ENCODE measurements around the gene FUT1.
A peak's percentile ranks its signal among the peaks of the same experiment; 100 is the strongest.
"Not testable (repeated sequence)": the region's sequence is repeated elsewhere in the genome, so short reads cannot be mapped to it uniquely, and the experiment has no call there.

FUT1 gene

DNA sequence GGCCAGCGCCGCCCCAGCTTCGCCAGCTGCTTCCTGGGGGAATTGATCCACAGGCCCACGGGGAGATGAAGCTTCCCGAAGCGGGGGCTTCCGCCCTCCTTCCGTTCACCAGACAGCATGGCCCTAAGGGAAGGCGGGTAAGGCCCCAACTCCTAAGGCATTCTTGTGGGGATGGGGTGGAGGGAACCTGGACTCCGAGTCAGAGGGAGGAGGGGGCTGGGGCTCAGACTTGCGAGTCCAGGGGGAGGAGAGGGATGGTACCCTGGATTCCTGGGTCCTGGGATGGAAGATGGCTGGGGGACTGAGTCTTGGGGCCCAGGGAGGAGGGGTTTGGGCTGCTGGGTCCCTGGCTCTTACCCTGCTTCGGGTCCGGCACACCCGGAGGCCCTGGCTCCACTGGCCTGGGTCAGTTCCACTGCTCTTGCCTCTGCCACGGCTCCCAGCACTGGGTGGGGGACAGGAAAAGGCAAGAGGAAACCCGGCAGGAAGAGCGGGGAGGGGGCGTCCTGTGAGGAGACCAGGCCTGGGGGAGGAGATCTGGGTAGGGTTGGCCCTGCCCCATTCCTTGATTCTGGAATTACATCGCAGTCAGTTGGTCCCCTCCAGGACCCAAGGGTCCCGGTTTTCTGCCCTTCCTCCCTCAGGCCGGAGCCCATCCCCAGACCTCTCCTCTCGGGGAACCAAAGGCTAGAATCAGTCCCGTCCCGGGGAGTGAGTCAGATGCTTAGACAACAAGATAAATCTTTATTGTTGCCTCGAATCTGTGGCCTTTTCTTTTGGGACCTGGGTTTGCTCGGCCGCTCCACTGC, 12.1 kb downstream of the FUT1 start, which contains the start of gene RASIP1:
Gene RASIP1, minus strand, starts transcription at position 447 of the 809 bp plus-strand sequence. Its CDS starts 328 bp downstream, at position 119.
- DNase-seq (ENCODE audit: low spot score): no peak

DNA sequence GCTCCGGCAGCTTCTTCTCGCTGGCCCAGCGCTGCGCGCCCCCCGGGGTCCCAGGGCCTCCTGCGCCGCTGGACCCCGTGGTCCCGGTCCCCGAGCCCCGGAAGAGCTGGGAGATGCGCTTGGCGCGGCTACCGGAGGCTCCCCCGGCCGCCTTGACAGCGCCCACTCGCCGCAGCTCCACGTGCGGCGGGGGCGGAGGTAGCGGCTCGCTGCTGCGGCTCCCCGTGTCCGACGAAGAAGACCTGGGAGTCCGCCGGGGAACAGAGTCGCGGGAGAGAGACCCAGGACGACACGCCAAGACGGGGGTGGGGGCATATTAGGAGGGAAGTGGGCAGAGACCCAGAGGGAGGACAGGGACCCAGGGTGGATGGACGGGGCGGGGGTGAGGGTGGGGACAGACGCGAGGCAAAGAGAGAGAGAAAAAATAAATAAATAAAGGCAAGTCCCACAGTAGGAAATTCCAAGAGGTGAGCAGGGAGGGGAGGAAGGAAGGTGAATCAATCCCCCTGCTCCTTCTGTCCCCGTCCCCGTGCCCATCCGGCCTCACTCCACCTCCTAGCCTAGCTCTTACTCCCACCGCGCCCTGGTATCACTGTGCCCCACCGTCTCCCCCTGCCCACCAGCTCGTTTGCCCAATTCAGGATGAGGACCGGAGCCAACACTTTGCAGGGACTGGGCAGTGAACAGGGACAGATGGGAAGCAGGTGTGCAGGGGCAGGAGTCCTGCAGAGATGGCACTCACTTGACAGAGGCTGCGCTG, 12.9 kb downstream of the FUT1 start:
- no peak for DNase-seq (ENCODE audit: low spot score)

DNA sequence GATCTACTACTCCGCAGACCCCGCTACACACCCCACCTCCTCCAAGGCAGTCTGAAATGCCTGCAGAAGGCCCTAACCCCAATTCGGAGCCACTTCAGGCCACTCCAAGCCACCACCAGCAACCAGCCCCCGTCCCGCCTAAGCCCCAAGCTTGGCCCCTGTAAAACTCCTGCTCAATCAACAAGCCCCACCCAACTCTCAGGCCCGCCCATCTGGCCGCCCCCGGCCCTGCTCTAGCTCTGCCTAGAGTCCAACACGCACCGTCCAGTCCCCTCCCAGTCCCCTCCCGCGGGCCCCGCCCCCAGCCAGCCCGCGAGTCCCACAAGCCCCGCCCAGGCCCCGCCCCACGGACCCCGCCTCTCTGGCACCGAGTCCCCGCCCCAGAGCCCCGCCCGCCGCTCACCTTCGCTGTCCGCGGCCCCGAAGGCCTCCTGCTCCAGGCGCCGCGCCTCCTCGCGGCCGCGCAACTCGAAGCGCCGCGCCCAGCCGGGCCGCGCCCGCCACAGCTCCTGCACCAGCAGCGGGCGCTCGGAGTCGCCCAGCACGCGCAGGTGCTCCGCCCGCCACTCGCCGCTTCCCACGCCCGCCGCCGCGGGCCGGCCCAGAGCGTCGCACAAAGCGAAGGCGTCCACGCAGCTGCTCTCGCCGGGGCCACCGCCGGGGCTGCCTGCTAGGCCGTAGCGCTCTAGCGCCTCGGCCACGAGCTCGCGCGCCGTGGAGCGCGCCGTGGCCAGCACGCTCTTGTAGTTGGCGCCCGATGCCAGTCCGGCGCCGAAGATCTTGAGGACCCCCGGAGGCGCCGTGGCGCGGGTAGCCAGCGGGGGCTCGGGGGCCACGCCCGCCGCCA, 13.7 kb downstream of the FUT1 start:
- peak; percentile 94 for DNase-seq (ENCODE audit: low spot score)

DNA sequence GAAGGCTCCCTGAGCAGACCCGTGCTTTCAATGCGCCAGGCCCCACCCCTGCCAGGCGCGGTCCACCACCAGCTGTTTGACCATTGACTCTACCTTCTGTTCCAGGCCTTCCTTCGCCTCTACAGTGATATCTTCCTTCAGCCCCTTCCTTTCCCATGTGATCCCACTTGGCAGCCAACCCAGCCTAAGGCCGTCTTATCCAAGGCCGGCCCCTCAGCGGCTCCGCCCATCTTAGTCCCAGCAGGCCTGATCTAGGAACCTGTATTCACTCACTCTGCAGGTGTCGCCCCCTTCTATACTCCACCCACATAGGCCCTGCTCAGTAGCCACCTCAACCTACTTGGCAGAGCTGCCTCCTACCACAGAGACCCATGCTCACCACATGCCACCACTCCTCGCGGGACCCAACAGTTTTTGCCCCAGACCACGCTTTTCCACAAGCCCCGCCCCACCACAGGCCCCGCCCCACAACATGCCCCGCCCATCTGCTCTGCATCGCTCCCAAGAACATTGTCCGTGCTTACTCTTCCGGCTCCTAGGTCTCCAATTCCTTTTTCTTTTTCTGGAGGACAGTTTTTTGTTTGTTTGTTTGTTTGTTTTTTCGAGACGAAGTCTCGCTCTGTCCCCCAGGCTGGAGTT, 15.0 kb downstream of the FUT1 start:
- no peak for DNase-seq (ENCODE audit: low spot score)

DNA sequence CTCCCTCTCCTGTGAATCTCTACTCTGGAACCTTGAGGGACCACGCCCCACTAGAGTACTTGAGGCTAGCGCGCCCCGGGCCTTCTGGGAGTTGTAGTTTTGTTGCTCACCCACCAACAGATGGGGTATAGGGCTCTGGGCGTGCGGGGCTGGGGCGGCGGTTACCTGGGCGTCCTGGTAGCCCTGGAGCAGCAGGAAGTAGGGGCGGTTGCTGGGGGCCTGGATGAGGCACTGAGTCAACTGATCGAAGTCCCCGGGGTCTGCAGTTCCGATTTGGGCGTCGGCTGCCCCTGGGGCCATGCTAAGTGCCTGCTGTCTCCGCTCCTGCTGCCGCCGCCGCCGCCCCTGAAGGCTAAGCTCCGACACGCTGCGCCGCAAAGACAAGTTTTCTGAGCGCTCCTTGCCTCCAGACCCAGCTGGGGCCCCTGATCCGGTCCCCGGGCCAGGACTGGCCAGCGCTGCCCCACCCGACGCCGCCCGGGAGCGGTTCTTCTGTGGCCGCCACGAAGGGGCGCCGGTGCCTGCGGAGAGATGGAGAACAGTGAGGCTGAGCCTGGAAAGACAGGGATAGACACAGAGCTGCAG, 17.3 kb downstream of the FUT1 start:
- DNase-seq (ENCODE audit: low spot score): peak; percentile 48

DNA sequence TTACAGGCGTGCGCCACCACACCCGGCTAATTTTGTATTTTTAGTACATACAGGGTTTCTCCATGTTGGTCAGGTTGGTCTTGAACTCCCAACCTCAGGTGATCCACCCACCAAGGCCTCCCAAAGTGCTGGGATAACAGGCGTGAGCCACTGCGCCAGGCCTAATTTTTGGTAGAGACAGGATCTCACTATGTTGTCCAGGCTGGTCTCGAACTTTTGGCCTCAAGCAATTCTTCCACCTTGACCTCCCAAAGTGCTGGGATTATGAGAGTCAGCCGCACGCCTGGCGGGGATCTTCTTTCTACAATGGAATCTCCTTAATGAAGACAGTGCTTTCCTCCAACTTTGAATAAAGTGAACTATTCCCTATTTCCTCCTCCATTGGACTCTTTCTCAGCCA, 17.8 kb downstream of the FUT1 start:
- no peak for DNase-seq (ENCODE audit: low spot score)

GRCh38 chr19:48731452-48731851, 21.0 kb downstream of the FUT1 start:
- no peak for DNase-seq (ENCODE audit: low spot score)

GRCh38 chr19:48728911-48729664, 23.4 kb downstream of the FUT1 start:
- no peak for DNase-seq (ENCODE audit: low spot score)

DNA sequence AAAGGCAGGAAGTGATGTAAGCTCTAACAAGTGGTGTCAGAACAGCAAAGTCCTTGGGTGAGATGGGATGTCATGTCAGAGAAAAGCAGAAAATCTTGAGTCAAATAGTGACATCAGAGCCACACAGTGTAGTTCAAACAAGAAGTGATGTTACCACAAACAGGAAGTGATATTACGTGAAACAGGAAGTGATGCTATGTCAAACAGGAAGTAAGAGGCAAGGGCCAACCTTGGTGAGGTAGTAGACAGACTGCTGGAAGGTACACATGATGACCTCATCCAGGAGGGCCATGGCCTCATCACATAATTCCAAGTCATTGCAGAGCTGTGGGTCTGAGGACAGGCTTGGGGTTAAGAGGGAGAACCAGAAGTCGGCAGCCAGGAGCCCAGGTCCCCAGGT, 25.9 kb downstream of the FUT1 start:
- DNase-seq (ENCODE audit: low spot score): no peak

- DNase-seq (ENCODE audit: low spot score): peak; percentile 85
These were observed 27.4 kb downstream of the FUT1 start for GRCh38 chr19:48724796-48725753.

DNA sequence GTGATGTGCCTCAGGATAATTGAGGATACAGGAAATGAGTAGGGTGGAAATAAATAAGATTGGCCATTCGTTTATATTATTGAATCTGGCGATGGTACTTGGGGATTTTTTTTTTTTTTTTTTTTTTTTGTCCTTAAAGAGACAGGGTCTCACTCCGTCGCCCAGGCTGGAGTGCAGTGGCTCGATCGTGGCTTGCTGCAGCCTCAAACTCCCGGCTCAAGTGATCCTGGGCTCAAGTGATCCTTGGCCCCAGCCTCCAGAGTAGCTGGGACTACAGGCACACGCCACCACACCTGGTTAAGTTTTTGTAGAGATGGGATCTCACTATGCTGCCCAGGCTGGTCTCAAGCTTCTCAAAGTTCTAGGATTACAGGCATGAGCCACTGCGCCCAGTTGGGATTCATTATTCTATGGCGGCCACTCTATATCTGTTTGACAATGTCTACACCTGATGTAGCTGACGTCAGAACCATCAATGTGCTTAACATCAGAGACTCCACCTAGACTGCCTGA, 30.2 kb downstream of the FUT1 start:
- no peak for DNase-seq (ENCODE audit: low spot score)

- peak; percentile 99 for DNase-seq (ENCODE audit: low spot score)
These were observed 31.7 kb downstream of the FUT1 start for GRCh38 chr19:48720613-48721296.

- no peak for DNase-seq (ENCODE audit: low spot score)
These were observed 32.2 kb downstream of the FUT1 start for GRCh38 chr19:48720251-48720612.

- DNase-seq (ENCODE audit: low spot score): peak; percentile 2
These were observed 32.9 kb downstream of the FUT1 start, which contains the start of gene MAMSTR for GRCh38 chr19:48719263-48720171. Gene MAMSTR, minus strand, starts transcription at chr19:48719725. Its CDS starts 694 bp downstream, at chr19:48719031.

DNA sequence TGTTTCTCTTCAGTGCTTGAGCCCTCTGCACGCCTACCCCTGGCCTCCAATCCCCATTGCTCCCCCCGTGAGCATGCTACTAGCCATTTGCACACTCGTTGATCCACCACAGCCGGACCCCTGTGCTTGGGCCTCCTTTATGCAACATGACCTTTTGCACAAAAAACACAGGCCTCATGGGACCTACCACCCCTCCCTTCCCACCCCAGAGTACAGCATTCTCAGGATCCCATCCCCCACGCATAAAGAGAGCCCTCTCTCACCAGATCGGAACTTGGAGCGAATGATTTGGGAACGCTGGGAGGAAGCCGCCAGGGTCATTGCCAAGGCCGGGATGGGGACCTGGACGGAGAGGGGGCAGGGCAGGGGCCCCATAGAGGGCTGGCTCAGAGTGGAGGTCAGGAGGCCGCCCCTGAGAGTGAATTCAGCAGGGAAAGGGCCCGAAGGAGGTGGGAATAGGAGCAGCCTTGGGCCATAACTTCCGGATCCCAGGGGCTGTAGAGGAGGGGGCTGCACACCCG, 33.7 kb downstream of the FUT1 start:
- no peak for DNase-seq (ENCODE audit: low spot score)

DNA sequence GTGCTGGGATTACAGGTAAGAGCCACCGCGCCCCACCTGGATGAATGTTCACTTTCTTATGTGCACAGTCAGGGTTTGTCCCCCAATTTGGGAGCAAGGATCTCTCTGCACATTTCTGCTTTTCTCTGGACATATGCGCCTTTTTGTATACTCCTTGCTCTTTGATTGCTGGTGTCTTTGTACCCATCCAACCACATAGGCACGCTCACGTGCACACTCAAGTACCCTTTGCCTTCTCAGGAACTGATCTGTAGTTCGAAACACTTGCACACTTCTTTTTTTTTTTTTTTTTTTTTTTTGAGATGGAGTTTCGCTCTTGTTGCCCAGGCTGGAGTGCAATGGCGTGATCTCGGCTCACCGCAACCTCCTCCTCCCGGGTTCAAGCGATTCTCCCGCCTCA, 34.3 kb downstream of the FUT1 start:
- DNase-seq (ENCODE audit: low spot score): not testable (repeated sequence)

DNA sequence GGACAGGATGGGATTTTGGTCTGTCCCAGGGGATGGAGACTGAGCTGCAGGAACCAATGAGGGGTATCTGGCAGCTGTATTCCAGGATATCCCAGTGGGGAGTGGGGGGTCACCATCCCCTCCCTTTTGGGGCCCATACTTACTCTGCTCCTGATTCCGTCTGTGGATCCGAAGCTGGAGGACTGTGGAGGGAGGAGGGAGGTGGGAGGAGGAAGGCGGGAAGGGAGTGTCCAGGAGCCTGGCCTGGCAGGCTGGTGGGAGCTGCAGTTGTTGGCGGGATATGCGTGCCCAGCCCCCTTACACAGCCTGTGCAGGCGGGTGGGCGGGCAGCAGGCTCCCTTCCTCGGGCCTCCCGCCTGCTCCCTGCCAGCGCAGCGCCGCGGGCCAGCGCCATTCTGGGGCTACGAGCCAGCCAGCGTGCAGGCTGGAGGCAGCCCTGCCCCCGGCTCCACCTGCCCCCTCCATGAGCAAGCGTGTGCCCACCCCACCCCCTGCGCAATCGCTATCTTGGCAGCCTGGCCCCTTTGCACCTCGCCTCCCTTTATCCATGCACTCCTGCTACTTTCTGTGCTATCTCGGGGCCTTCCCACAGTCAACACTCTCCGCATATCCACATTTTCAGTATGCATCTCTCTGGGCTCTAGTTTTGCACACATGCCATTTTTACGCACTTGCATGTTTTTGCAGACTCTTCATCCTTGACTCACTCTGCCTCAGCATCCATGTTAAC, 35.7 kb downstream of the FUT1 start:
- peak; percentile 44 for DNase-seq (ENCODE audit: low spot score)

All from AG08396 (cell line).